GM23248 (cell line): ENCODE data around the gene GOLGA8N. TPM values are rescaled to one million over a fixed set of nuclear protein-coding genes. Genes with fewer than 3 reads are reported as not detected.

Experiments
- DNase-seq: peaks from one replicate; pipeline ENCODE4 v3.0.0-alpha.2; 2015
- H2AFZ ChIP-seq: fragments of 200-600 bp; sonication (generic); 2 replicates; pipeline ENCODE4 v1.6.1; 2016; ENCODE audit warnings: antibody characterized with exemption
- H3F3A ChIP-seq: fragments of 200-600 bp; sonication (generic); 2 replicates; pipeline ENCODE4 v1.6.1; 2016; ENCODE audit warnings: mild to moderate bottlenecking, antibody characterized with exemption, mixed run types; ENCODE audit not compliant: insufficient read depth
- H3K27ac ChIP-seq: fragments of 200-600 bp; sonication (generic); 2 replicates; pipeline ENCODE4 v1.5.1; 2016; ENCODE audit warnings: mild to moderate bottlenecking
- H3K27me3 ChIP-seq: fragments of 200-600 bp; sonication (generic); replicated peaks from 2 replicates; pipeline ENCODE4 v1.6.1; 2016; ENCODE audit warnings: mild to moderate bottlenecking; ENCODE audit not compliant: insufficient read depth
- H3K36me3 ChIP-seq: fragments of 200-600 bp; sonication (generic); 2 replicates; pipeline ENCODE4 v1.6.1; 2016; ENCODE audit warnings: low read depth, mild to moderate bottlenecking
- H3K4me1 ChIP-seq: fragments of 200-600 bp; sonication (generic); 2 replicates; pipeline ENCODE4 v1.6.1; 2016; ENCODE audit warnings: mild to moderate bottlenecking; ENCODE audit not compliant: insufficient read depth
- H3K4me2 ChIP-seq: fragments of 200-600 bp; sonication (generic); one replicate; pipeline ENCODE4 v1.6.1; 2016; ENCODE audit warnings: mild to moderate bottlenecking; ENCODE audit not compliant: unreplicated experiment
- H3K4me3 ChIP-seq: fragments of 200-600 bp; sonication (generic); 2 replicates; pipeline ENCODE4 v1.5.1; 2016; ENCODE audit warnings: mild to moderate bottlenecking
- H3K79me2 ChIP-seq: fragments of 200-600 bp; sonication (generic); 2 replicates; pipeline ENCODE4 v1.6.1; 2016; ENCODE audit warnings: mild to moderate bottlenecking; ENCODE audit not compliant: insufficient read depth
- H3K9ac ChIP-seq: fragments of 200-600 bp; sonication (generic); 2 replicates; pipeline ENCODE4 v1.6.1; 2016; ENCODE audit warnings: mild to moderate bottlenecking
- H3K9me2 ChIP-seq: fragments of 200-600 bp; sonication (generic); 2 replicates; pipeline ENCODE4 v1.6.1; 2016; ENCODE audit warnings: mixed run types, mild to moderate bottlenecking, moderate library complexity; ENCODE audit not compliant: insufficient read depth
- H3K9me3 ChIP-seq: fragments of 200-600 bp; sonication (generic); one replicate; pipeline ENCODE4 v1.6.1; 2017; ENCODE audit warnings: low read depth
- H4K20me1 ChIP-seq: fragments of 200-600 bp; sonication (generic); 2 replicates; pipeline ENCODE4 v1.6.0; 2016; ENCODE audit not compliant: insufficient read depth
- EZH2 ChIP-seq: fragments of 200-600 bp; sonication (generic); IDR thresholded peaks from 2 replicates; pipeline ENCODE4 v1.6.1; 2018; ENCODE audit warnings: antibody characterized with exemption, mild to moderate bottlenecking; ENCODE audit not compliant: insufficient read depth, poor library complexity, severe bottlenecking
- EZH2phosphoT487 ChIP-seq: fragments of 200-600 bp; sonication (generic); IDR thresholded peaks from 2 replicates; pipeline ENCODE4 v1.6.1; 2018; ENCODE audit warnings: antibody characterized with exemption, moderate library complexity, mild to moderate bottlenecking, low read depth; ENCODE audit not compliant: insufficient read depth
- WGBS, 2 experiments: methylation state at CpG; one replicate each; pipeline ENCODE4 v1.1.6; 2015 to 2017; ENCODE audit warnings: low lambda C conversion rate in 2 of 2, low coverage in 1 of 2; ENCODE audit errors: missing lambda C conversion rate in 2 of 2; 5-methylcytosine and 5-hydroxymethylcytosine counted together
- in situ Hi-C: fragments of 300-500 bp; cut with MboI; formaldehyde crosslinking; loops from 2 replicates; pipeline ENCODE4 v1.15.0; 2020
- polyA plus RNA-seq: library from polyadenylated mRNA; unstranded; fragments of >200 nt; fragmentation: Nextera tagmentation; extraction: Ambion mirVana; gene quantifications from 2 replicates; pipeline ENCODE4 v1.2.1, GENCODE V29; 2016
- small RNA-seq: library from RNA; depleted of rRNA; stranded (forward); fragments of <200 nt; gene quantifications from one replicate; pipeline ENCODE3, GENCODE V24; 2014; ENCODE audit warnings: low read depth, low replicate concordance
- total RNA-seq: library from RNA; depleted of rRNA; stranded (reverse); fragments of >200 nt; shearing (Covaris generic); gene quantifications from 2 replicates; pipeline ENCODE4 v1.2.3, GENCODE V29; 2014; rRNA removed

GOLGA8N gene
- total and polyA plus RNA-seq, 2 experiments from 2014 or later: 0.35 to 0.65 TPM

DNA sequence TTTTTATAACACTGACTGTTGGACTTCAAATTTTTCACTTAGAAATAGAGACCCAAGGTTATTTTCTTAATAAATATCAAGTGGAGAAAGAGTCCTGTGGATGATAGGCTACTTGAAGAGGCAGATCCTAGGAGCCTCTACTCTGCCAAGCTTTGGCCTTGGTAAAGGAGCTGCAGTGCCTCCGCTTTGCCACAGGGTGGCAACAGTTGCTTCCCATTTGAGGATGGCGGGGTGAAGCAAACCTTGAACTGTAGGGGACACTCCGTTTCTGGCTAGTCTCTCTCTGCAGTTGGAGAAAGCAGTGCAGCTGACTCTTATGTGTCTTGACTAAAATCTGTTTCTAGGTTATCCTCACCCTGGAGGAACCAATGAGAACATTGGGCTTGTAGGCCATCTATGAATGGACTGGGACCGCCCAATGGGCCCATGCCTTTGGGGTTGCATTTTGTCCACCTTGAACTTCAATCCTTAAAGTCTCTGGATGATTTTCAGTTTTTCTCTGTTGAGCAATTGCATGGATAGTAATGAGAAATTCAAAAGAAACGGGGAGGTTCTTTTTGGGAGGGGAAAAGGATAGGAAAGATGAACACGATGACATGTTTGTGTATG lies 58.1 kb downstream of the GOLGA8N start:
- H3K79me2 ChIP-seq: no peaks in the 10 kb centered on the region
- 36 to 40% methylated on average over 6 of the region's 6 CpGs for WGBS, 2 experiments
- no peak overlapping the region for H3K4me2 ChIP-seq
- H4K20me1 ChIP-seq: no peaks in the 10 kb centered on the region
- H3K36me3 ChIP-seq: no peaks in the 10 kb centered on the region
- H3K9me2 ChIP-seq: no peaks in the 10 kb centered on the region
- TF ChIP-seq EZH2phosphoT487: no peak
- no peak for TF ChIP-seq EZH2
- H3F3A ChIP-seq: 0 out of 2 replicates have a peak, but pooled peaks cover 3% of the 10 kb centered on the region
- in situ Hi-C loops: loop anchor here (25.0 kb wide), 1 partner anchor 186 kb away; no protein-coding TSS in a partner anchor
- no peaks in the 10 kb centered on the region for H3K9me3 ChIP-seq
- peak; percentile 86 for DNase-seq
- no peaks in the 10 kb centered on the region for H3K27me3 ChIP-seq
- H2AFZ ChIP-seq: peak overlapping the region; percentile 48; the same call in 1 of the 2 replicates
- no peak overlapping the region for H3K27ac ChIP-seq
- no peak overlapping the region for H3K9ac ChIP-seq
- H3K4me3 ChIP-seq: no peak overlapping the region
- H3K4me1 ChIP-seq: no peaks in the 10 kb centered on the region

DNA sequence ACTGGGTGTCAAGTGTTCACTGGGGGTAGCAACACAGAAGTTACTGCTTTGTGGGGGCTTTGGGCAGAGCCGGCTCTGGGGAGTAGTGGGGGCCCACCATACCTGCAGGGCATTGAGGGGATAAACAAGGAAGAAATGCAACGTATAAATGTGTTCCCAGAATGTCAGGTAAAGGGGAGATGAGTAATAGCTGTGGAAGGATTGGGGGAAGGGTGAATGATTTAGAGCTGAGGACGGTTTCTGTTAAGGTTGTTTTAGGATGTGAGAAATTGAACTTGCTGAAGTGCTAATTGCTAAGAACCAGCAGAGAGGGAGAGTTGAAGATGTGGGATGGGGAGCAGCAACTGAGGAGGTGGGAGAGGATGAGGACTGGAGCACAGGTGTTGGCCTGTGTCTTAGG lies 58.9 kb downstream of the GOLGA8N start:
- Histone ChIP-seq H3K9me2 (no peaks in the 10 kb centered on the region), H3K79me2 (no peaks in the 10 kb centered on the region), H3K4me3 (no peak overlapping the region), H3K9ac (no peak overlapping the region), H3K27me3 (no peaks in the 10 kb centered on the region), H3F3A (0 out of 2 replicates have a peak, but pooled peaks cover 3% of the 10 kb centered on the region), H3K4me1 (no peaks in the 10 kb centered on the region), H3K27ac (no peak overlapping the region), H2AFZ (no peak overlapping the region), H4K20me1 (no peaks in the 10 kb centered on the region), H3K9me3 (no peaks in the 10 kb centered on the region), H3K4me2 (no peak overlapping the region), H3K36me3 (no peaks in the 10 kb centered on the region)
- in situ Hi-C loops: loop anchor here (25.0 kb wide), 1 partner anchor 185 kb away; no protein-coding TSS in a partner anchor
- WGBS, 2 experiments: 90 to 93% methylated on average over 3 of the region's 3 CpGs
- DNase-seq: no peak
- TF ChIP-seq EZH2 (no peak), EZH2phosphoT487 (no peak)

DNA sequence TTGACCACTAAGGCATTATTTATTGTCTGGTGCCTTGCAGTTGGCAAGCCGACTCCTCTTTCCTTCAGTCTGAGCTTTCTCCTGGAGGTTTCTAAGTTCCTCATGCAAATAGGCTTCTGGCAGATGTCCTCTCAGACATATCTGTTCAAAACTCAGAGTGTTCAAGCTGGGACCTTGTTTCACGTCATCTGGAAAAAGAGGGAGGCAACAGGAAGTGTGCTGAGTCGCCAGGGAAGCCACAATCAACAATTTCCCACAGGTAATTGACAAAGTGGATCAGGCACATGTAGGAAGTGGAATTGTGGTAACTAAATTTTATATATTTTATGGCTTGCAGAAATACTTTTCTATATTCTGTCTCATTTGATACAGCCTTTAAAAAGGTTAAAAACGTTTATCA lies 62.8 kb downstream of the GOLGA8N start:
- H3K4me3 ChIP-seq: no peak overlapping the region
- no peak for DNase-seq
- H3K27me3 ChIP-seq: no peaks in the 10 kb centered on the region
- TF ChIP-seq EZH2 (no peak), EZH2phosphoT487 (no peak)
- H3K9me3 ChIP-seq: no peaks in the 10 kb centered on the region
- H2AFZ ChIP-seq: no peak overlapping the region
- H3K9ac ChIP-seq: no peak overlapping the region
- H3K36me3 ChIP-seq: no peaks in the 10 kb centered on the region
- WGBS, 2 experiments: 75 to 77% methylated on average over 4 of the region's 4 CpGs
- in situ Hi-C loops: loop anchor here (25.0 kb wide), 1 partner anchor 181 kb away; no protein-coding TSS in a partner anchor
- H3K79me2 ChIP-seq: no peaks in the 10 kb centered on the region
- H3K4me1 ChIP-seq: peaks cover 11% of the 10 kb centered on the region
- no peak overlapping the region for H3K27ac ChIP-seq
- no peak overlapping the region for H3K4me2 ChIP-seq
- no peaks in the 10 kb centered on the region for H3K9me2 ChIP-seq
- H4K20me1 ChIP-seq: no peaks in the 10 kb centered on the region
- peaks cover 13% of the 10 kb centered on the region for H3F3A ChIP-seq

DNA sequence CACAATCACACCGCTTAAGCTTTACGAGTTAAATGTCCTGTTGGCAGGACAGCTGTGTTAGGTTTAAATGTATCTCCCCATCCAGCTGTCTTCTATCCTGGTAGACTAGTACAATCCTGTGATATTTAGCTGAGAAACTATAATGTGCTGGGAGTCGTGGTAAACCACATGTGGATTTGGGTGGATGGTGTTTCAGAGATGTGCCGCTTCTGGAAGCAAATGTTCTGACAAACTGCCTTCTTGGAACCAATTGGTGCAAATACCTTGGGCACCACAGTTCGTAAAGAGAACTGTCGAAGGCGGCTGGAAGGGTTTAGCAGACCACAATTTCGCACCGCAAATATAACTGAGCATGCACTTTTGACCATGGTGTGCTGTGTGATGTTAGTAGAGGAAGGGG lies 63.2 kb downstream of the GOLGA8N start:
- no peak for DNase-seq
- in situ Hi-C loops: loop anchor here (25.0 kb wide), 1 partner anchor 181 kb away; no protein-coding TSS in a partner anchor

More for the DNA sequence above, 63.2 kb downstream of the GOLGA8N start:
- H2AFZ ChIP-seq: no peak overlapping the region
- H3K27me3 ChIP-seq: no peaks in the 10 kb centered on the region
- no peak overlapping the region for H3K27ac ChIP-seq
- H3F3A ChIP-seq: peaks cover 13% of the 10 kb centered on the region
- TF ChIP-seq EZH2 (no peak), EZH2phosphoT487 (no peak)
- no peak overlapping the region for H3K4me2 ChIP-seq
- no peaks in the 10 kb centered on the region for H3K9me2 ChIP-seq
- no peak overlapping the region for H3K4me3 ChIP-seq
- H3K9ac ChIP-seq: no peak overlapping the region
- no peaks in the 10 kb centered on the region for H4K20me1 ChIP-seq
- H3K79me2 ChIP-seq: no peaks in the 10 kb centered on the region
- H3K9me3 ChIP-seq: no peaks in the 10 kb centered on the region
- H3K36me3 ChIP-seq: no peaks in the 10 kb centered on the region
- peaks cover 11% of the 10 kb centered on the region for H3K4me1 ChIP-seq
- WGBS, 2 experiments: 96 to 98% methylated on average over 9 of the region's 9 CpGs

Small RNAs within 50 kb of the gene (small RNA-seq; reads per million reads assigned to genes)
- not detected for gene RN7SL286P

Other genes with a start within 250 kb of the GOLGA8N start
- not detected in 2 replicates for gene GOLGA8K, start 190.2 kb upstream of the GOLGA8N start, total RNA-seq
- not detected in 2 replicates for gene GOLGA8K, start 190.2 kb upstream of the GOLGA8N start, polyA plus RNA-seq
- not detected in 2 replicates for gene GOLGA8O, start 137.8 kb upstream of the GOLGA8N start, total RNA-seq
- not detected in 2 replicates for gene GOLGA8O, start 137.8 kb upstream of the GOLGA8N start, polyA plus RNA-seq
- gene ARHGAP11A, start 22.0 kb downstream of the GOLGA8N start, total RNA-seq: 13.2 and 18.5 TPM in 2 replicates
- gene ARHGAP11A, start 22.0 kb downstream of the GOLGA8N start, polyA plus RNA-seq: 11.9 and 13.0 TPM in 2 replicates
- gene SCG5, start 48.3 kb downstream of the GOLGA8N start, total RNA-seq: 16.2 and 26.1 TPM in 2 replicates
- 19.5 and 20.5 TPM in 2 replicates for gene SCG5, start 48.3 kb downstream of the GOLGA8N start, polyA plus RNA-seq
- 935 and 1,005 TPM in 2 replicates for gene GREM1, start 124.5 kb downstream of the GOLGA8N start, total RNA-seq
- gene GREM1, start 124.5 kb downstream of the GOLGA8N start, polyA plus RNA-seq: 575 and 584 TPM in 2 replicates